SU-DHL-6 (cell line): ENCODE results near the gene IFNGR2.

ENCODE experiments used
- EZH2phosphoT487 ChIP-seq: fragments of 200-600 bp; sonication (generic), shearing (Covaris generic); conservative IDR thresholded peaks from 2 replicates; pipeline ENCODE4 v1.6.1; 2018; ENCODE audit warnings: mild to moderate bottlenecking, antibody characterized with exemption, low read length, moderate library complexity, mixed read lengths
- TF ChIP-seq, protein P1 (sequence below): fragments of 200-600 bp; sonication (generic); IDR thresholded peaks from one replicate; pipeline ENCODE4 v1.5.1; 2017; ENCODE audit warnings: antibody characterized with exemption, mild to moderate bottlenecking, low read length, moderate library complexity; ENCODE audit not compliant: insufficient read depth, poor library complexity, severe bottlenecking

DNA sequence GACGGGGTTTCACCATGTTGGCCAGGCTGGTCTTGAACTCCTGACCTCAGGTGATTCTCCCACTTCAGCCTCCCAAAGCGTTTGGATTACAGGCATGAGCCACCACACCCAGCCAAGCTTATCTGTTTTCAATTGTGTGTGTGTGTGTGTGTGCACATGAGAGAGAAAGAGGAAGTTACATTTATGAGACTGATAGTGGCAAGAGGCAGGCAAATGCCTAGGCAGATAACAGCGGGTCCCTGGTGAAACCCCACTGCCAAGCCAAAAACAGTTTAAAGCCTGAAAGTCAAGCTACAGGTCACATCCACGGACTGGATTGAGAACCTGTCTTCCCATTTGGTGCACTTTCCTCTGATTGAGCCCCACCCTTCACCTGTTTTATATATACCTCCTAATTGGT lies 35.1 kb upstream of the IFNGR2 start:
- TF ChIP-seq, protein P1, sequence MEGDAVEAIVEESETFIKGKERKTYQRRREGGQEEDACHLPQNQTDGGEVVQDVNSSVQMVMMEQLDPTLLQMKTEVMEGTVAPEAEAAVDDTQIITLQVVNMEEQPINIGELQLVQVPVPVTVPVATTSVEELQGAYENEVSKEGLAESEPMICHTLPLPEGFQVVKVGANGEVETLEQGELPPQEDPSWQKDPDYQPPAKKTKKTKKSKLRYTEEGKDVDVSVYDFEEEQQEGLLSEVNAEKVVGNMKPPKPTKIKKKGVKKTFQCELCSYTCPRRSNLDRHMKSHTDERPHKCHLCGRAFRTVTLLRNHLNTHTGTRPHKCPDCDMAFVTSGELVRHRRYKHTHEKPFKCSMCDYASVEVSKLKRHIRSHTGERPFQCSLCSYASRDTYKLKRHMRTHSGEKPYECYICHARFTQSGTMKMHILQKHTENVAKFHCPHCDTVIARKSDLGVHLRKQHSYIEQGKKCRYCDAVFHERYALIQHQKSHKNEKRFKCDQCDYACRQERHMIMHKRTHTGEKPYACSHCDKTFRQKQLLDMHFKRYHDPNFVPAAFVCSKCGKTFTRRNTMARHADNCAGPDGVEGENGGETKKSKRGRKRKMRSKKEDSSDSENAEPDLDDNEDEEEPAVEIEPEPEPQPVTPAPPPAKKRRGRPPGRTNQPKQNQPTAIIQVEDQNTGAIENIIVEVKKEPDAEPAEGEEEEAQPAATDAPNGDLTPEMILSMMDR = no peak
- TF ChIP-seq EZH2phosphoT487 = no peak
